GM21367 (cell line): ENCODE measurements around the gene NFKBIE.
A peak's percentile ranks its signal among the peaks of the same experiment; 100 is the strongest.

Experiments
- ATAC-seq: cut with Tn5 transposase; IDR thresholded peaks from one replicate; pipeline ENCODE4 v1.9.1; 2021; ENCODE audit not compliant: unreplicated experiment

NFKBIE gene

DNA sequence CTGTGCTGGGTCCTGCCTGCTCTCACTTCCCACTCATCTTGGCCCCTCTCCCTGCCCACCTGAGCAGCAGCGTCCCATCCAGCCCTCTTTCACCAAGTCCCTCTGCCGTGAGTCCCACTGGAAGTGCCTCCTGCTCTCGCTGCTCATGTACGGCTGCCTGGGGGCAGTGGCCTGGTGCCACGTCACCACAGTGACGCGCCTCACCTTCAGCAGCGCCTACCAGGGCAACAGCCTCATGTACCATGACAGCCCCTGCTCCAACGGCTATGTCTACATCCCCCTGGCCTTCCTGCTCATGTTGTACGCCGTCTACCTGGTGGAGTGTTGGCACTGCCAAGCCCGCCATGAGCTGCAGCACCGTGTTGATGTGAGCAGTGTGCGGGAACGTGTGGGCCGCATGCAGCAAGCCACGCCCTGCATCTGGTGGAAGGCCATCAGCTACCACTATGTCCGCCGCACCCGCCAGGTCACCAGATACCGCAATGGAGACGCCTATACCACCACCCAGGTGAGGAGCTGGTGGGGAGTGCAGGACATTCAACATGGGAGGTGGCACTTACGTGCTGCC, 7.7 kb upstream of the NFKBIE start:
- no peak for ATAC-seq

DNA sequence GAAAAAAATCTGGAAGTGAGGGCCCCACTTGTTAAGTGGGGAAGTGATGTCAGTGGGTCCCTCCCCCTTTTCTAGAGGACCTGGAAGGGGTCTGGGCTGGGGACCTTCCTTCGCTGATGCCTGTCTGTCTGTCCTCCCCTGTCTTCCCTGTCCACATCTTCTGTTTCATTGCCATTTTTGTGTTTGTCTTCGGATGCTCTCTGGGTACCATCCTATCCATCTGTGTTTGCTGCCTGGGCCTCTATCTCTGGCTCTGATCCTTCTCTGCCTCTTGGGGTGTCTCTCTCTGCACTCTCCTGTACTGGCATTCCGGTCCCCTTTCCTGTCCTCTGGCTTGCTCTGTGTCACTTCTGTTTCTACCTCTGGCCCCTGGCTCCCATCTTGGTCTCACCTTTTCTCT, 7.2 kb upstream of the NFKBIE start:
- ATAC-seq: no peak

DNA sequence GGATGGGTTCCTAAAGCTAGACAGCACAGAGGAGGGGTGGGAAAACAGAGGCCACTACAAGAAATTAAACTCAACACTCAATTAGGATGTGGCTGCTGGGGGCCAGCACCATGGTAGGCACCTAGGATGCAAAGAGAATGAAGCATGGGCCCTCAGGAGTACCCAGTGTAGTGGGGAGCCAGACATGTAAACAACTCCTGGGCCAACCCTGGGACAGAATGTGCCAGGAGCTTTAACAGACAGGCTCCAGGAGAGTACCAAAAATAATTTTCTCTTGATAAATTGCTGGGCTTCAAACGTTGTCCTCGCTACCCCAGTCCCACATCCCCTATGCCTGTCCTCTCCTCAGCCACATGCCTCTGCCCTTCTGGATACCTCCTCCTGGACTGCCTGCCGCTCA, 6.6 kb upstream of the NFKBIE start:
- no peak for ATAC-seq

DNA sequence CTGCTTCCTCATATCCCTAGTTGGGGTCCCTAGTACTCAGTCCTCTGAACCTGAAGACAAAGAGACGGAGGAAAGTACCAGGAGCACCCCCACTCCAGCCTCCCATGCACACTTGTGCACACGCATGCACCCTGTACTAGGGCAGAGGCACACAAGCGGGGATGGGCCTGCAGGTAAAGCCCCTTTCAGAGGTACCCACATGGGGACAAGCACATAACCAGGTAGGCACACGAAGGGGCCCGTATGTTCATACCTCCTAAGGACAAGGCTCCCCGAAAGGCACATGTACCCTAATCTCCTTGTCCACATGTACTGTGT, 6.0 kb upstream of the NFKBIE start:
- ATAC-seq: no peak

DNA sequence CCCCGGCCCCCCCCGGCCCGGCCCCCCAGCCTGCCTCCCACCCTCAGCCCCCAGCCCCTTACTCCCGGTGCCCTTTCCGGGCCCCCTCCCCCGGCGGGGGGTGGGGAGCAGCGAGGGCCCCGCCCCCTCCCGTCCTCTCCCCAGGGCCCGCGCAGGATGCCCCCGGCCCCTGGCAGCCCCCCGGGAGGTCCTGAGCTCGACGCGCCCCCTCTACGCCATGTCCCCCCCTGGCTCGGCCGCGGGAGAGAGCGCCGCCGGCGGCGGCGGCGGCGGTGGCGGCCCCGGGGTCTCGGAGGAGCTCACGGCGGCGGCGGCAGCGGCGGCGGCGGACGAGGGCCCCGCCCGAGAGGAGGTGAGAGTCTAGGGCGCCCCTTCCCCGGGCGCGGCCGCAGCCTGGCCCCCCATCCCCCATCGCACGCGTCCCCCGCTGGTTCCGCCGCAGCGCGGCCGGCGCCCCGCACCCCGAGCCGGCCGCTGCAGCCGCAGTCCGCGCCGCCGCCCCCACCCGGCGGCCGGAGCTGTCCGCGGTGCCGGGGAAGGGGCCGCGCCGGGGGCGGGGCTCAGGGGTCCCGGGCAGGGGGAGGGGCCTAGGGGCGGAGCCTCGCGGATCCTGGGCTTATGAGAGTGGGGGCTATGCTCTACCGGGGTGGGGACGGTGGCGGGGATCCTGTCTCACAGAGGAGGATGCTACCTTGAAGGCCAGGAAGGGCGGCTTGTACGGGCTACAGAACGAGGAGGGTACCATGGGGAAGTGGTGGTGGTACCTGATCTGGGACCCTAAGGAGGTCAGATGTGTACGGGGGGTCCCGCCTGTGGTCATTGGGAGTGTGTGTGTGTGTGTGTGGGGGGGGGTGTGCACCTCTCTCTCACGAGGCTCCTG, 5.4 kb upstream of the NFKBIE start:
- ATAC-seq: no peak

DNA sequence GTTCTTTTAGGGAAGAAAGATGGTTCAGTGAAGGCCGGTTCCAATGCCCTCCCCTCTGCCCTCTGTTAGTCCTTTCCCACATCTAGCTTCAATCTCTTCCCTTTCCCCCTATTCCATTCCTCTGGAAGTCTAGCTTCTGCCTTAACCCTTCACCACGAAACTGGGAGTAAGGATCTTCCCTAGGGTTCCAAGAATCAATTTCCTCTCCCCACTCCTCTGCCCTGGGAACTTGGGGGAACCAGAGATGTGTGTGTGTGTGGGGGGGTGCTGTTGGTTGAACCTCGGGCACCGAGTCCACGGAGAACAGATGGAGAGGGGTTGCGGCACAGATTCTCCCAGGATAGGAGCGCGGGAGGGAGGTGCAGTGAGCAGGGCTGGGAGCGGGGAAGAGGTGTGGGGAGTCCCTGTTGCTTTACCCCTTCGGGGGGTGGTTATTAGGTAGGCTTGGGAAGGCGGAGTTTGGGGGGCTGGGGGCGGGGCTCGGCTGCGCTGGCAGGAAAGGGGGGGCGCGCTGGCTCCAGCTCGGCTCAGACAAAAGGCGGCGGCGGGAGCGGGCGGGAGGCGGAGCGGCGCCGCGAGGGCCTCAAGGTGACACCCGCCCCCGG, 4.7 kb upstream of the NFKBIE start, which contains the start of gene TMEM151B:
TMEM151B (plus strand) TSS at position 530 of the 605 bp plus-strand sequence. CDS start 293 bp downstream, outside the sequence.
- ATAC-seq: no peak

DNA sequence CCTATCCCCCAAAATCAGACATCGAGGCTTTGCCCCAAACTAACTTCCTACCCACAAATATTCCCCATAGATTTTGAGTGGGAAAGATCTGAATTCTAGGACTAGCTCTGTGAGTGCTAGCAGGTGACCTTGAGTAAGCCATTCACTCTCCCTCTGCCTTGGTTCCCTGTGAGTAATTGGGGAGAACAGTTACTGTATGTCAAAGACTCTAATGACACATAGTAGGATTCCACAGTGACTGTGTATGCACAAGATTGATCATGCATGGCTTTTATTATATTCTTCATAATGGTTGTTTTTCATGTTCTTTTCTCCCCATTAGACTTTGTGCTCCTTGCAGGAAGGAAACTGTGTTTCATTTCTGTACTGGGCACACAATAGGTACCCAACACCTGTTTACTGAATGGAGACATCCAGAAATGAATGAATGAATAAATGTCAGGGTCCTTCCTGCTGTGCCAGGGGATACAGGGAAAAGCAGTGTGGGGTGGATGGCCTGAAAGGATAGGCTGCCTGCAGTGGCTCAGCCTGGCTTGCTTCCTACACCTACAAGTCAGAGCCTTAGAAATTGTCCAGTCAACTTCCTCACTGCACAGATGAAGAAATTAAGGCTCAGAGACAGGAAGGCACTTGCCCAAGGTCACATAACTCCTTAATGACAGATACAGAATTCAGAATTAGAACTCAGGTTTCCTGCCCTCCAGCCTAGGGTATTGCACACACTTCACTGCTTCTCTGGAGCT, 4.0 kb upstream of the NFKBIE start:
- no peak for ATAC-seq

DNA sequence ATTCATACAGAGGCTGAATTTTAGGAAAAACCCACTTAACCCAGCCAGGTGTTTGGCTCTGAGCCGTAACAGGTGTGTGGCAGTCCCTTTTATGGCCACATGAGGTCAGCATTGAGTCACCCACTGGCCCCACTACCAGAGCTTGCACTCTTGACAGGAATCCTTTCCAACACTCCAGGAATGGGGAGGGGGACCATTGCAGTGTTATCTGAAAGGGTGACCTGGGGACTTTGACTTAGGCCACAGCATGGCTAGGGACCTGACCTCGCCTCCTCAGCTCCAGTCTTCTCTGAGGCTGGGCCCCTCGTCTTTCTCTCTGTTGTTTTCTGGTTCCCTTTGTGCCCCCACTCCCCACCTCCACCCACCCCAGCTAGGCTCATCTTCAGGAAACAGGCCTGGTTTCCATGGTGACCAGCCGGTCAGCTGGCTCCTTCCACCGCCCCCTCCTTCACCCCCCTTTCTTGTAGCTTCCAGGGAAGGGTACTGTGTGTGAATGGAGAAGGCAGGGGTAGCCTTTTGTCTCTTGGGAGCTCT, 2.8 kb upstream of the NFKBIE start:
- no peak for ATAC-seq

DNA sequence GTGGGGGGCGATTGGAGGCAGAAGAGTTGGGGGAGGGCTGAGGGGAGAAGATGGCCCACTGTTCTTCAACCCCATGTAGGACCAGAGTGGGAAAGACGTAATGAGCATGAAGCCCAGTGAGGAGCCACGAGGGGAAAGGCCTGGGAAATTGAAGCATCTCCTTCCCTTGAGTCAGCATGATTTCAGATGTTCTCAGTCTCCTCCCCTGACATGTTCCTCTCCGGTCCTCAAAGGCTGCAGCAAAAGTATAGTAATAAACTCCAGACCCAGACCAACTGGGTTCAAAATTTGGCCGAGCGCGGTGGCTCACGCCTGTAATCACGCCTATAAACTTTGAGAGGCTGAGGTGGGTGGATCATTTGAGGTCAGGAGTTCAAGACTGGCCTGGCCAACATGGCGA, 1.9 kb upstream of the NFKBIE start:
- ATAC-seq: no peak

DNA sequence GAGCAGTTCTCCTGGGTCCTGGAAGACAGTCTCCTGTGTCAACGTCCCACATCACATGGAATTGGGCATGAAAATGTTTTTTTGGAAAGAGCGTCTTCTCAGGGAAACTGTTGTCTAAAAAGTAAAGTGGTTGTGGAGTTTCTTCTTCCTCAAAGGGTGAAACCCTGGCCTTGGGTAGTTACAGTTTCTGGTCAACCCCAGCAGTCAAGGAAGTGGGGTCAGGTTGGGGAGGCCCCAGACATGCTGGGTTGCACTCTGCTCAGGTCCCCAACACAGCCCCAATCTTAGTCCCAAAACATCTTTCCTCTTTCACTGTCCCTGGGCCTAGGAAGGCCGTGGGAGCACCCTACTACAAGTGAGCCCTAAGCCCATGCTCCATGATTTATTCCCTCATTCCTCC, 996 bp upstream of the NFKBIE start:
- ATAC-seq: no peak

DNA sequence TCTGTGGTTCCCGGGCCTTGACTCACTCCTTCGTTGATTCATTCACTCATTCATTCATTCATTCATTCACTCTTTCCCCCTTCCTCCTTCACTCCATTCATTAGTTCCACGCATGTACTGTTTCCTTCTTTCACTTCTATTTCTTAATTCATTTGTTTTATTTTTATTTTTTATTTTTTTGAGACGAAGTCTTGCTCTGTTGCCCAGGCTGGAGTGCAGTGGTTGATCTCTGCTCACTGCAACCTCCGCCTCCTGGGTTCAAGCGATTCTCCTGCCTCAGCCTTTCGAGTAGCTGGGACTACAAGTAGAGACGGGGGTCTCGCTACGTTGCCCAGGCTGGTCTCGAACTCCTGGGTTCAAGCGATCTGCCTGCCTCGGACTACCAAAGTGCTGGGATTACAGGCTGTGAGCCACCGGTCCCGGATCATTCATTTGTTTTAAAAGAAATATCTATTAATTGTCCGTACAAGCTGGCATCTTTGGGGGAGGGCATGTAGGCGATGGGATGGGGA, 427 bp upstream of the NFKBIE start:
- no peak for ATAC-seq

DNA sequence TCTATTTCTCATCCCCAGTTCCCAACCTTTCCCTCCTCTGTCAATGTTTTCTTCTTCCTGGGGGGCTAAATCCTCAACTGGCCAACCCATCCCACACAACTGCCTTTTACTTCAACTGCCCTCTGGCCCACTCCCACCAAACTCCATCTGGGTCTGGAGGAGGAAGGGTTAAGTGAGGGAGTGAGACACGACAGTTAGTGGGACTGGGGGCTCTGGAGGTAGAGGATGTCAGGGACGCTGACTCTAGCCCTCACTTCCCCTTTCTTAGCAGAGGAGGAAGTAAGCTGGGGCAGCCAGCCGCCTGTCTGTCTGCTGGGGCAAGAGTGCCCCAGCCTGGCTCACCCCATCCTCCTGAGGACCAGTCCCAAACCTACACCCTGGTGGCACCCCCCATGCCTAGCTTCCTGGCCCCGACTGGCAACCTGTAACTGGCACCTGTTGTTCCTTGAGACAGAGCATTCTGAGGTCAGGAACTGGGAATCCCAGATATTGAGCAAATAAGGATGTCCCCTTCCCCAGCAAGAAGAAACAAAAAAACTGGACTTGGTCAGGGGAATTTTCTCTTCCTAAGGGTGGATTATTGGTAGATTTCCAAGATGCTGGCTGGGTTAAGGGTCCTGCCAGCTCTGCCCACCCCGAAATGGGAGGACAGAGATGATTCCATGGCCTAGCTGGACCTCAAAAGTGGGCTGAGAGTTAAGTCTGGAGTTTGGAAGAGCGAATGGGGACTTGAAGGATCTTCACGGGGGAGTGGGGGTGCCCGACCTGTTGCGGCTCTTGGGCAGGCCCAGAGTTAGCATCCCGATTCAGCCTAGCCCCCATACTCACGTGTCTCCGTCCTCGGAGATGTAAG, 971 bp downstream of the NFKBIE start:
- ATAC-seq: peak; percentile 29

DNA sequence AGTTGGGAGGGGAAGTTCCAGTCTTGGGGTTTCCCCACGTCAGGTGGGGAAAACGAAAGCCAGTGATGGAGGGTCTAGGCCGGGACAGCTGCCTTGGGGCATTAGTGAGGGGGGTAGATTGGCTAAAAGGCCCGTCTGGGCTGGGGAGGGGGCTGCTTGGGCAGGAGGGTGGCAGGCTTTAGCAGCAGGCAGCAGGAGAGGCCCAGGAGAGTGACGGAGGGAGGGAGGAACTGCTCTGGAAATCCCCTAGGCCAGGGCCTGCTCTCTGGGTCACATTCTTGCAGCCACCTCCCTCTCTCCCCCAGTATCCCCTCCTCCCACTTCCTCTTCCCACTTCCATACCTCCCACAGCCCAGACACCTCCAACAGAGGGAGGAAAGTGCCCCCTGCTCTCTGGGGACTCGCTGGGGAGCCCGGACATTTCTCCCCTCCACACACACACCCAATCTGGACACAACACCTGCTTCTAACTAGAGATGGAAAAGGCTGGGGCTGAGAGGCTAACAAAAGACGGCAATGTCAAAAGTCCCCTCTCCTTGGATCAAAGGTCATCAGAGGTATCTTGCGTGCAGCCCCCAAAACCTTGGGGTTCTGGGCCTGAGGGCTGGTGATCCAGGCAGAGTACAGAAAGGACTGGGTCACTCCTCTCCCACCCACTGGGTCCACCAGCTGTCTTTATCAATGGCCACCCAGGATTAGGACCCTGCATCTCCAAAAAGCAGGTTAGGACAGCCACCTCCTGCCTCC, 1.8 kb downstream of the NFKBIE start:
- ATAC-seq: no peak

DNA sequence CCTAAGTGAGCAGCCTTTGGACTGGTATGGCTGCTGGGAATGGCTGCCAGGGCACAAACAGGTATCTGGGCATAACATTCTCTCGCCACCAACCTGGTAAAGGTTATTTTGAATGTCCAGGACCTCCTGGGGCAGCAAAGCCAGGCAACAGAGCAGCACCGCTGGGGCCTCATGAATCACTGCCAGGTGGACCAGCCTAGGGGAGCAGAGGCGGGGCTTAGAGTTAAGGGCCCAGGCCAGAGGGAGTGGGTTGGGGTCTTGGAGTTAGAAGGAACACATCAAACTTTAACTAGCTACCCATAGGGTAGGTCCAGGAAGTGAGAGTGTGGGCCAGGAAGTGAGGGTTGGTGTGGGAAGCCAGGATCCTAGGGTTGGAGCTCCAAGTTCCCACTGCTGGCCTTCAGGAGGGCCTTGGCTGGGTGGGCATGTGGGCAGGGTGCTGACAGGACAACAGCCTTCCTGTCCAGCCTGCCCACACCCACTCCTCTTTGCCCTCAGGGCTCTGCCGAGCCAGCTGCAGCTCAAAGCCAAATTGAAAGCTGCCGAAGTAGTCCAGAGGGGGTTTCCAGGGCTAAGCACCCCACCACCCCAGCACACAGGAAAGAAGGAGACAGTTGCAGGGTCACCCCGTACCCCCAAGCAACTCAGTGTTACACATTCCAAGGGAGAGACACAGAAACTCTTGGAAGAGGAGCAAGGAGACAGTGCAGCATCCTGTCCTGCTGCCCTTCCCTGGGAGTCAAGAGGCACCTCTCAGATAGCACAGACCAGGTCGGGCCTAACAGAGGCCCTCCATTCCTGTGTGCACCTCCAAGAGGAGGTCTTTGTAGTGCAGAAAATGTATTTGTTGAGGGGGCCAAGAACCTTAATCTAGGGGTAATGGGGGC, 2.6 kb downstream of the NFKBIE start:
- no peak for ATAC-seq

DNA sequence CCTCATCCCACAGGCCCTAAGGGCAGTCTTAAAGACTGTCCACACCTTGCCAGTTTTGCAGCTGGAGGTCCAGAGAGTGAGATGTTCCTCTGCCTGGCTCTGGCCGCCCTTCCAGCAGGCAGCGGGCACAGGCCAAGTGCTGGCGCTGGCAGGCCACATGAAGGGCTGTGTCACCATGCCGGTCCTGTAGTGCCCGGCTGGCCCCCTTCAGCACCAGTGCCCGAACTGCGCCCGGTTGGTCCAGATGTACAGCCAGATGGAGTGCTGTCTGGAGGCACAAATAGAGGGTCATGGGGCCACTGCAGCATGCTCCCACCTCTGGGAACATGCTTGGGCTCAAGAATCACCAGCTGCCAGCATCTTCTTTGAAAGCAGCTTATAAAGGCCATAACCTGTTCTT, 3.8 kb downstream of the NFKBIE start:
- ATAC-seq: no peak

DNA sequence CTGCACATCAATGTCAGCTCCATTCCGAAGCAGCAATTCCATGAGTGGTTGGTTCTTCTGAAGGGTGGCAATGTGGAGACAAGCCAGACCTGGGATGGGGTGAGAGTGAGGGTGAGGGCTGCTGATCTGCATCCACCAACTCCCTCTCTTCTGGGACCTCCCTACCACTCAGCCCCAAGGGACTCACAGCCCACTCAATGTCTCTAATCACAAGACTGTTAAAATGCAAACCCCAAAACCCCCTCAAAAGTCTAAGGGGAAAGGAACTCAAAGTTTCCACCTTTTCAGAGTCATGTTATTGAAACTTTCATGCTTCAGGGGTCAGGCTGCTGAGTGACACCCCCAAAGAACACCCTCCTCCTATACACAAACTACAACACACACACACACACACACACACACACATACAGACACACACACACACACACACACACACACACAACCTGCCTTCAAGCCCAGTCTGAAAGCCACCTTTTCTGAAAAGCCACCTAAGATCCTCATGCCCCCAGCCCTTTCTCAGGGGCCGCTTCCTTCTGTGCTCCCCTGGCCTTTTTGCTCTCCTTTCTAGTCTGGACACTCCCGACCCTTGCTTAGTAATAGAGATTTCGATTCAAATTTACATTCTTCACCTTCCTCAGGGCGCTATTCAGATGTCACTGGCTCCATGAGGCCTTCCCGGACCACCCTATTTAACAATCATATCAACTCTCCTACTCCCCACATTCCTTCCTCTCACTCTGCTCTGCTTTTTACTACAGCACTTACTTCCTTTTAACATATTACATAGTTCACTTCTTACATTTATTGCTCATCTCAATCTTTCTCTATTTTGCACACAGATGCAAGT, 4.7 kb downstream of the NFKBIE start:
- ATAC-seq: no peak

DNA sequence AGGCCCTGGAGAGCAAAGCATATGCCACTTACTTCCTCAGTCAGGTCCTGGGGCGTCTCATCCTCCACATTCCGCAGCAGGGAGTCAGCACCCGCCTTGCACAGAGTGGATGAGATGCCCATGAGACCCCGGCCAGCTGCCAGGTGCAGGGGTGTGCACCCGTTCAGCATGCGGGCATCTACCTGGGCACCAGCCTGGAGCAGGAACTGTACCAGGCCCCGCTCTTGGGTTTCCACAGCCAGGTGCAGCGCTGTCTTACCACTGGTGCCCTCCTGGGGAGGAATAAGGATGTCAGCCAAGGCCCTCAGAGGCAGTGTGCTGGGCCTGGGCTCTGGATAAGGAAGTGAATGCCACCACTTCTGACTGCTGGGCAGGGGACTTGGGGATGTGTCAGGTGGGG, 5.3 kb downstream of the NFKBIE start:
- no peak for ATAC-seq

DNA sequence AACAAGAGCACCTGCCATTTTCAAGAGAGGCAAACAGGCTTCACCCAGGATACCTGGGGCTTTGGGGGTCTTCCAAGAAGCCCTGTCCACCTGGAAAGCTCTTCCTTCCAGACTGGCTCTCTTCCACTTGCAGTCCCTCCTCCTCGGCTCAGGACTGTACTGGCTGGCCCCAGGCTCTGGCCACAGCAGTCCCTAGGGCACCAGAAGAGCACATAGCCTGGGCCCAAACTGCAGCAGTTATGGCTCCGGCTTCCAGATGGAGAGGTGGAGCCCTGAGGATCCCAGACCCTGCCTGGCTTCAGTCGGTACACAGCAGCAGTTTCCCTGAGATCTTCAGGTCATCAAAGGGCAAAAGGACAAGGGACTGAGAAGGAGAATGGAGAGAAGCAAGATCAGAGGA, 6.4 kb downstream of the NFKBIE start:
- ATAC-seq: no peak
